ENCODE measurements around the gene JARID2.

JARID2 gene

DNA sequence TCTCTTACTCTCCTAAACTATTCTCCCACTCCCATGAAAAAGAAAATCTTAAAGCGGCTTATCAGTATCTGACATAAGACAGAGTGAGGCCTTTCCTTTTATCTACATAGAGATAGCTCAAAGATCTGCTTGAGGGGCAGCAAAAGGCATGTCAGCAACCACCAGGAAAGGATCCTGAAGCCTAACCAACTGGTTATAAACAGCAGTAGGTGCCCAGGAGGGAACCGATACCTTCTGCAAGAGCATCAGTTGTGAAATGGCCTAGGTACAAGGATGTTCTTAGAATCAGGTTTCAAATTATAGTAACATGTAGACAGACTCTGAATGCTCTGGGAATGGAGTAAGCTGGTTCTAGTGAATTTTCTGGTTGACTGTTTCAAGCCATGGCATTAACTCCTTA, 21.4 kb downstream of the JARID2 start:
- ChIA-PET CTCF (interaction anchor here (1.5 to 1.7 kb wide), 2 partner anchors 15 to 20 kb away, joined by 4 read pairs; no protein-coding TSS in a partner anchor), POLR2A (no interaction called here)
- no peak overlapping the region for H3K4me3 ChIP-seq (ENCODE audit: low read depth, low read length)
- DNase-seq (ENCODE audit: low read depth, low spot score), result no peak
- TF ChIP-seq, protein P1, sequence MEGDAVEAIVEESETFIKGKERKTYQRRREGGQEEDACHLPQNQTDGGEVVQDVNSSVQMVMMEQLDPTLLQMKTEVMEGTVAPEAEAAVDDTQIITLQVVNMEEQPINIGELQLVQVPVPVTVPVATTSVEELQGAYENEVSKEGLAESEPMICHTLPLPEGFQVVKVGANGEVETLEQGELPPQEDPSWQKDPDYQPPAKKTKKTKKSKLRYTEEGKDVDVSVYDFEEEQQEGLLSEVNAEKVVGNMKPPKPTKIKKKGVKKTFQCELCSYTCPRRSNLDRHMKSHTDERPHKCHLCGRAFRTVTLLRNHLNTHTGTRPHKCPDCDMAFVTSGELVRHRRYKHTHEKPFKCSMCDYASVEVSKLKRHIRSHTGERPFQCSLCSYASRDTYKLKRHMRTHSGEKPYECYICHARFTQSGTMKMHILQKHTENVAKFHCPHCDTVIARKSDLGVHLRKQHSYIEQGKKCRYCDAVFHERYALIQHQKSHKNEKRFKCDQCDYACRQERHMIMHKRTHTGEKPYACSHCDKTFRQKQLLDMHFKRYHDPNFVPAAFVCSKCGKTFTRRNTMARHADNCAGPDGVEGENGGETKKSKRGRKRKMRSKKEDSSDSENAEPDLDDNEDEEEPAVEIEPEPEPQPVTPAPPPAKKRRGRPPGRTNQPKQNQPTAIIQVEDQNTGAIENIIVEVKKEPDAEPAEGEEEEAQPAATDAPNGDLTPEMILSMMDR (IDR thresholded peaks at IDR 0.05; ENCODE audit: insufficient read depth, low read length, missing control alignments), result no peak

DNA sequence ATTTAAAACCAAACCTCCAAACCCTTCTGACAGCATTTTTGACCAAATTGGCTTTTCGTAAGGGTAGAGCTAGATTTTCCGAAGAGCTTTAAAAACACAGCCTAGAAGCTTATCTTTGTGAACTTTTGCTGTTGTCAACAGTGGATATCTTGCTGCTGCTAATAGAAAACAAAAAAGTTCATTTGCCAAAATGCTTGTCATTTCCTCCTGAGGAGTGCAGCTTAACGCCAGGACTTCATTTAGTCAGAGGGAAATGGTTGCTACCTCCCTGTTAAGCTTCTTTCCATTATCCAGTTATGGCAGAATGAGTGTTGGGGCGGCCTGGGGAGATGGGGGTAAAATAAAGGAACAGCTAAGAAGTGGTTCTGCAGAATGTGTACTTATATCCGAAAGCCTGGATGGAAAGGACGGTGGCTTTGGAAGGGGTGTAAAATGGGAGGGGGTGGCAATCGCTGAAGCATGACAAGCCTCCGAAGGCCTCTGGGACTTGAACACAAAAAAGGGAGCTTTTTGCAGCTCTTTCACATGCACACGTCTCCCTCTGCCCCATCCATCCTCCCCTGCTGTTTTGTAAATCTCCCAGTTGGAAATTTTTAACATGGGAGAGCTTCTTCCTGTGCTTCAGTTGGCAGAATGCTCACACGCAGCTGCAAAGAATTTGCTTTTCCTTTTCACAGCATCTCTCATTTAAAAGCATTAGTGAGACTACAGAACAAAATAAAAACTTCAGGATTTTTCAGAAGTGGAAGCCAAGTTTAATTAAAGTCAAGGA, 22.5 kb downstream of the JARID2 start:
- POLR2A ChIA-PET, result interaction anchor here (0.6 kb wide), 1 partner anchor 109 kb away, joined by 4 read pairs; no protein-coding TSS in a partner anchor
- TF ChIP-seq, protein P1 (IDR thresholded peaks at IDR 0.05; ENCODE audit: insufficient read depth, low read length, missing control alignments), result no peak
- no peak for DNase-seq (ENCODE audit: low read depth, low spot score)
- CTCF ChIA-PET, result interaction anchor here (1.0 to 1.7 kb wide), 3 partner anchors 9 to 21 kb away, joined by 3 to 4 read pairs (median 3); no protein-coding TSS in a partner anchor
- H3K4me3 ChIP-seq (ENCODE audit: low read depth, low read length), result no peak overlapping the region

DNA sequence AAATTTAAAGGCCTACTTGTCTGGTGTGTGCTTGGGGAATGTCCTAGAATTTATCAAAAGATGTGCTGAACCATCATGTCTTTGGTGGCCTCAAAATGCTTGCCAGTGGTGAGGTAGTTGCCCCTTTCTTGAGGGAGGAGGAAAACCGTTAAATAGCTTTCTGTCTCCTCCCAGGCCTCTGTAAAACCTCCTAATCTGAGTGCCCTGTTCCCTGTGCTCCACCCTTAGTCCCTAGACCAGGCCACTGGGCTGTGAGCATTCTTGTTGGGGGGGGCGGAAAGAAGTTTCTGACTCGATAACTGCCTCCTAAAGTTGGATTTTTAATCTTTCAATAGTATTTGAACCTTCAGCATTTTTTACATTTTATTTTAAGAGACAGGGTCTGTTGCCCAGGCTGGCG, 23.1 kb downstream of the JARID2 start:
- no peak for DNase-seq (ENCODE audit: low read depth, low spot score)
- ChIA-PET CTCF (no interaction called here), POLR2A (interaction anchor here (0.6 kb wide), 1 partner anchor 110 kb away, joined by 4 read pairs; no protein-coding TSS in a partner anchor)
- TF ChIP-seq, protein P1 (IDR thresholded peaks at IDR 0.05; ENCODE audit: insufficient read depth, low read length, missing control alignments), result no peak
- H3K4me3 ChIP-seq (ENCODE audit: low read depth, low read length), result no peak overlapping the region

DNA sequence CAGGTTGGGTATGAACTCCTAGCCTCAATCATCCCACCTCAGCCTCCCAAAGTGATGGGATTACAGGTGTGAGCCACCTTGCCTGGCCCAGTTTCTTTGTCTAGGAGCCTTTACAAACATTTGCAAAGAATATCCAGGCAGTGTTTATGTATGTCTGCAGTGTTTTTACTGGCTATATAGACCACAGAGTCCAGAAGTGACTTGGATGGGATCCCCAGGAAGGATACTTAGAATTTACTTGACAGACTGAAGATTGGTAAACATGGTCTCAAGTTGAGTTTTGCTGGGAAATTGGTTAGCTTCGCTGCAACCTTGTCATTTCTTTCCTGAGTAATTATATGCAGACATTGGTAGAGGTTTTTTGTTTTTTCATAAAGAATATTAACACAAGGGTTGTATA, 23.8 kb downstream of the JARID2 start:
- no peak overlapping the region for H3K4me3 ChIP-seq (ENCODE audit: low read depth, low read length)
- DNase-seq (ENCODE audit: low read depth, low spot score), result no peak
- ChIA-PET POLR2A (no interaction called here), CTCF (no interaction called here)
- TF ChIP-seq, protein P1 (IDR thresholded peaks at IDR 0.05; ENCODE audit: insufficient read depth, low read length, missing control alignments), result no peak

DNA sequence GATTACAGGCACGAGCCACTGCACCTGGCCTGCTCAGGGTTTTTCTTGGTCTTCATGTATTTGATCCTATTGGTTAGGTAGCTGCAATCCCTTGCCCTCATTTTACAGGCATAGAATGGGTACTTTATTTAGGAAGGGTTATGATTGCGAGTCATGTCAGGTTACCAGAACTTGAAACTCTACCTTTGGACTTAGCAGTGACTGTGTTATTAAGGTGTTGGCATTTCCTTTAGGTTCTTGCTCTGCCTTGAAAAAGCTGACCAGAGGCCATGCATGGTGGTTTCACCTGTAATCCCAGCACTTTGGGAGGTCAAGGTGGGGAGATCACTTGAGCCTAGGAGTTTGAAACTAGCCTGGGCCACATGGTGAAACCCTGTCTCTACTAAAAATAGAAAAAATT, 24.5 kb downstream of the JARID2 start:
- CTCF ChIA-PET, result no interaction called here
- POLR2A ChIA-PET, result no interaction called here
- DNase-seq (ENCODE audit: low read depth, low spot score), result no peak
- H3K4me3 ChIP-seq (ENCODE audit: low read depth, low read length), result no peak overlapping the region
- TF ChIP-seq, protein P1 (IDR thresholded peaks at IDR 0.05; ENCODE audit: insufficient read depth, low read length, missing control alignments), result no peak

DNA sequence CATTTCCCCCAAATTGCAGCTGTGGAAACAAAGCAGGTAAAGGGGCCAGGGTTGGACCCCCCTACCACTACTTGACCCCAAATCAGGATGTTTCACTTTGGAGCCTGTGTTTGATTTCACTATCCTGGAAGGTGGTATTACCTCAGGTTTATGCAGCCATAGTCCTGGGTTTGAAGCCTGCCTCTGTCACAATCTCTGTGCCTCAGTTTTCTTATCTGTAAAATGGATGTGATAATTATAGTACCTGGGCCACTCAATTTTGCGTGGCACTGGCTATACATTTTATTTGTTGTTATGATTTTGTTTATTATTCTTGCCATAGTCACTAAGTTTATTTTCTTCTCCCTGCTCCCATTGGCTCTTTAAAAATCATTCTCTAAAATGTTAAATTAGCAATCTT, 26.7 kb downstream of the JARID2 start:
- TF ChIP-seq, protein P1 (IDR thresholded peaks at IDR 0.05; ENCODE audit: insufficient read depth, low read length, missing control alignments), result no peak
- H3K4me3 ChIP-seq (ENCODE audit: low read depth, low read length), result no peak overlapping the region
- CTCF ChIA-PET, result no interaction called here
- DNase-seq (ENCODE audit: low read depth, low spot score), result no peak
- POLR2A ChIA-PET, result no interaction called here
